WTC11 (cell line): ENCODE results near the gene ZNF213. TPM values are rescaled to one million over a fixed set of nuclear protein-coding genes. Genes with fewer than 3 reads are reported as not detected.
"Not testable (repeated sequence)": the region's sequence is repeated elsewhere in the genome, so short reads cannot be mapped to it uniquely, and the experiment has no call there.

Source experiments
- ATAC-seq: fragments of 200-7000 bp; cut with Tn5 transposase; 2 replicates; pipeline ENCODE4 v1.10.0; 2021; ENCODE audit warnings: mild to moderate bottlenecking, moderate library complexity
- CTCF ChIA-PET: fragments of 300-600 bp; sonication (Branson Sonifier 250); formaldehyde crosslinking; loops from one replicate; lab custom pipeline; 2021; ENCODE audit warnings: antibody characterized with exemption; lab: Charles Lee
- POLR2A ChIA-PET: fragments of 350-600 bp; sonication (Branson Sonifier 250); formaldehyde crosslinking; loops from one replicate; lab custom pipeline; 2021; ENCODE audit warnings: antibody characterized with exemption; lab: Charles Lee
- DNase-seq: peaks from one replicate; pipeline ENCODE4 v3.0.0; 2021; ENCODE audit warnings: low spot score
- H3K27ac Mint-ChIP-seq: 2 replicates; pipeline ENCODE4 v1.8.0; 2021; ENCODE audit warnings: mixed read lengths
- H3K27me3 Mint-ChIP-seq: 2 replicates; pipeline ENCODE4 v1.8.0; 2021; ENCODE audit warnings: low read depth, mild to moderate bottlenecking, moderate library complexity, mixed read lengths
- H3K36me3 Mint-ChIP-seq: 2 replicates; pipeline ENCODE4 v1.8.0; 2021; ENCODE audit warnings: mixed read lengths
- H3K4me1 Mint-ChIP-seq: 2 replicates; pipeline ENCODE4 v1.8.0; 2022; ENCODE audit warnings: mixed read lengths
- H3K4me3 Mint-ChIP-seq: 2 replicates; pipeline ENCODE4 v1.8.0; 2021; ENCODE audit warnings: mild to moderate bottlenecking, moderate library complexity, mixed read lengths
- H3K9me3 Mint-ChIP-seq: 2 replicates; pipeline ENCODE4 v1.8.0; 2021; ENCODE audit warnings: mixed read lengths
- CBFB ChIP-seq: sonication (generic); formaldehyde crosslinking; IDR thresholded peaks from 2 replicates; pipeline ENCODE4 v1.8.1; 2022; ENCODE audit warnings: mild to moderate bottlenecking, low read depth, missing genetic modification reagents
- CREM ChIP-seq: sonication (generic); formaldehyde crosslinking; IDR thresholded peaks from 2 replicates; pipeline ENCODE4 v1.8.1; 2022; ENCODE audit warnings: mild to moderate bottlenecking, missing genetic modification reagents, moderate library complexity
- ELF4 ChIP-seq: sonication (generic); formaldehyde crosslinking; IDR thresholded peaks from 2 replicates; pipeline ENCODE4 v1.8.1; 2022; ENCODE audit warnings: low read depth, mild to moderate bottlenecking, moderate library complexity, missing genetic modification reagents
- ESRRA ChIP-seq: sonication (generic); formaldehyde crosslinking; IDR thresholded peaks from 2 replicates; pipeline ENCODE4 v1.8.1; 2022; ENCODE audit warnings: mild to moderate bottlenecking, missing genetic modification reagents, borderline replicate concordance
- GABPB1 ChIP-seq: sonication (generic); formaldehyde crosslinking; IDR thresholded peaks from 2 replicates; pipeline ENCODE4 v1.8.1; 2023; ENCODE audit warnings: mild to moderate bottlenecking, missing genetic modification reagents
- GTF2I ChIP-seq: fragments of 250-450 bp; sonication (Bioruptor Pico); conservative IDR thresholded peaks from 2 replicates; pipeline ENCODE4 v1.4.0; 2021; ENCODE audit warnings: mild to moderate bottlenecking
- KAT7 ChIP-seq: sonication (generic); formaldehyde crosslinking; IDR thresholded peaks from 2 replicates; pipeline ENCODE4 v1.8.1; 2023; ENCODE audit warnings: missing genetic modification reagents, mild to moderate bottlenecking, borderline replicate concordance
- OVOL2 ChIP-seq: fragments of 250-450 bp; sonication (Bioruptor Pico); IDR thresholded peaks from 2 replicates; pipeline ENCODE4 v1.9.0; 2021; ENCODE audit warnings: mild to moderate bottlenecking, borderline replicate concordance
- SP1 ChIP-seq: sonication (generic); formaldehyde crosslinking; conservative IDR thresholded peaks from 2 replicates; pipeline ENCODE4 v1.8.1; 2022; ENCODE audit warnings: missing genetic modification reagents
- ZNF232 ChIP-seq: sonication (generic); formaldehyde crosslinking; IDR thresholded peaks from 2 replicates; pipeline ENCODE4 v1.8.0; 2022; ENCODE audit warnings: mild to moderate bottlenecking, missing genetic modification reagents
- ZNF423 ChIP-seq: fragments of 250-450 bp; sonication (Bioruptor Pico); IDR thresholded peaks from 2 replicates; pipeline ENCODE4 v2.1.2; 2022; ENCODE audit warnings: mild to moderate bottlenecking, moderate library complexity
- total RNA-seq: library from RNA; stranded (reverse); gene quantifications from 3 replicates; pipeline ENCODE4 v1.2.3, GENCODE V29; 2021
- TF ChIP-seq, protein P1 (sequence below): sonication (generic); formaldehyde crosslinking; IDR thresholded peaks from 2 replicates; pipeline ENCODE4 v1.8.0; 2022; ENCODE audit warnings: mild to moderate bottlenecking, missing genetic modification reagents
- TF ChIP-seq, protein P2 (sequence below): sonication (generic); formaldehyde crosslinking; IDR thresholded peaks from 2 replicates; pipeline ENCODE4 v1.8.1; 2022; ENCODE audit warnings: mild to moderate bottlenecking, missing genetic modification reagents, moderate library complexity, borderline replicate concordance
- TF ChIP-seq, protein P3 (sequence below): sonication (generic); formaldehyde crosslinking; IDR thresholded peaks from 2 replicates; pipeline ENCODE4 v1.8.0; 2022; ENCODE audit warnings: mild to moderate bottlenecking, missing genetic modification reagents
- TF ChIP-seq, protein P4 (sequence below): sonication (generic); formaldehyde crosslinking; IDR thresholded peaks from 2 replicates; pipeline ENCODE4 v1.8.1; 2023; ENCODE audit warnings: mild to moderate bottlenecking, missing genetic modification reagents, borderline replicate concordance
- TF ChIP-seq, protein P5 (sequence below): sonication (generic); formaldehyde crosslinking; IDR thresholded peaks from 2 replicates; pipeline ENCODE4 v1.8.1; 2022; ENCODE audit warnings: low read depth, missing genetic modification reagents, borderline replicate concordance
- TF ChIP-seq, protein P6 (sequence below): sonication (generic); formaldehyde crosslinking; IDR thresholded peaks from 2 replicates; pipeline ENCODE4 v1.8.0; 2022; ENCODE audit warnings: missing genetic modification reagents

ZNF213 gene
- total RNA-seq, 1 experiment from 2014 or later = 11.6 TPM

DNA sequence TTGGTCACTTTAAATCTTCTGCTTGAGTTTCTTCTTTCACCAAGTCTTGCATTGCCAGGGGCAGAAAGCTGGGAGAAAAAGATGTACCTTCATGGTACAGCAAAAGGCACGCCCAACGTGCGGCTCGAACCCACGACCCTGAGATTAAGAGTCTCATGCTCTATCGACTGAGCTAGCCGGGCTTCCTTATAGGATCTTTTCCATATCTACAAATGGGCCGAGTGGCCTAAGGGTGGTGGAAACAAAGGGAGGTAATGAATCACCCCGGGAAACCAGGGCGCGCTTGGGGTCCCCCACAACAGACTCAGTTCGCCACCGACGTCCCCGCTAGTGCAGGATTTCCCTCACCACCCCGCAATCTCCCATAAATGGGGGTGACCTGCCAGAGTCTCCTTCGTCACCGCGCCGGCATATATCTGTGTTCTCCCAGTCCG, 45.6 kb downstream of the ZNF213 start:
- no peaks in the 10 kb centered on the region for H3K9me3 Mint-ChIP-seq
- ATAC-seq = peak; percentile 29
- peaks cover 71% of the 10 kb centered on the region for H3K27me3 Mint-ChIP-seq
- ChIA-PET CTCF (interaction anchor here (0.6 to 5.3 kb wide), 7 partner anchors 9 to 149 kb away, joined by 3 to 50 read pairs (median 5); partner anchors contain the start of gene ZNF213), POLR2A (no interaction called here)
- no peak for TF ChIP-seq CBFB
- TF ChIP-seq ZNF423 = no peak
- TF ChIP-seq, protein P1, sequence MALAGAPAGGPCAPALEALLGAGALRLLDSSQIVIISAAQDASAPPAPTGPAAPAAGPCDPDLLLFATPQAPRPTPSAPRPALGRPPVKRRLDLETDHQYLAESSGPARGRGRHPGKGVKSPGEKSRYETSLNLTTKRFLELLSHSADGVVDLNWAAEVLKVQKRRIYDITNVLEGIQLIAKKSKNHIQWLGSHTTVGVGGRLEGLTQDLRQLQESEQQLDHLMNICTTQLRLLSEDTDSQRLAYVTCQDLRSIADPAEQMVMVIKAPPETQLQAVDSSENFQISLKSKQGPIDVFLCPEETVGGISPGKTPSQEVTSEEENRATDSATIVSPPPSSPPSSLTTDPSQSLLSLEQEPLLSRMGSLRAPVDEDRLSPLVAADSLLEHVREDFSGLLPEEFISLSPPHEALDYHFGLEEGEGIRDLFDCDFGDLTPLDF (CRISPR knock-in tag) = no peak
- no peak for TF ChIP-seq KAT7 (CRISPR knock-in tag)
- no peak for TF ChIP-seq ESRRA (CRISPR knock-in tag)
- TF ChIP-seq, protein P2, sequence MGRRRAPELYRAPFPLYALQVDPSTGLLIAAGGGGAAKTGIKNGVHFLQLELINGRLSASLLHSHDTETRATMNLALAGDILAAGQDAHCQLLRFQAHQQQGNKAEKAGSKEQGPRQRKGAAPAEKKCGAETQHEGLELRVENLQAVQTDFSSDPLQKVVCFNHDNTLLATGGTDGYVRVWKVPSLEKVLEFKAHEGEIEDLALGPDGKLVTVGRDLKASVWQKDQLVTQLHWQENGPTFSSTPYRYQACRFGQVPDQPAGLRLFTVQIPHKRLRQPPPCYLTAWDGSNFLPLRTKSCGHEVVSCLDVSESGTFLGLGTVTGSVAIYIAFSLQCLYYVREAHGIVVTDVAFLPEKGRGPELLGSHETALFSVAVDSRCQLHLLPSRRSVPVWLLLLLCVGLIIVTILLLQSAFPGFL (CRISPR knock-in tag) = no peak
- TF ChIP-seq, protein P3, sequence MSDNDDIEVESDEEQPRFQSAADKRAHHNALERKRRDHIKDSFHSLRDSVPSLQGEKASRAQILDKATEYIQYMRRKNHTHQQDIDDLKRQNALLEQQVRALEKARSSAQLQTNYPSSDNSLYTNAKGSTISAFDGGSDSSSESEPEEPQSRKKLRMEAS = no peak
- TF ChIP-seq, protein P4, sequence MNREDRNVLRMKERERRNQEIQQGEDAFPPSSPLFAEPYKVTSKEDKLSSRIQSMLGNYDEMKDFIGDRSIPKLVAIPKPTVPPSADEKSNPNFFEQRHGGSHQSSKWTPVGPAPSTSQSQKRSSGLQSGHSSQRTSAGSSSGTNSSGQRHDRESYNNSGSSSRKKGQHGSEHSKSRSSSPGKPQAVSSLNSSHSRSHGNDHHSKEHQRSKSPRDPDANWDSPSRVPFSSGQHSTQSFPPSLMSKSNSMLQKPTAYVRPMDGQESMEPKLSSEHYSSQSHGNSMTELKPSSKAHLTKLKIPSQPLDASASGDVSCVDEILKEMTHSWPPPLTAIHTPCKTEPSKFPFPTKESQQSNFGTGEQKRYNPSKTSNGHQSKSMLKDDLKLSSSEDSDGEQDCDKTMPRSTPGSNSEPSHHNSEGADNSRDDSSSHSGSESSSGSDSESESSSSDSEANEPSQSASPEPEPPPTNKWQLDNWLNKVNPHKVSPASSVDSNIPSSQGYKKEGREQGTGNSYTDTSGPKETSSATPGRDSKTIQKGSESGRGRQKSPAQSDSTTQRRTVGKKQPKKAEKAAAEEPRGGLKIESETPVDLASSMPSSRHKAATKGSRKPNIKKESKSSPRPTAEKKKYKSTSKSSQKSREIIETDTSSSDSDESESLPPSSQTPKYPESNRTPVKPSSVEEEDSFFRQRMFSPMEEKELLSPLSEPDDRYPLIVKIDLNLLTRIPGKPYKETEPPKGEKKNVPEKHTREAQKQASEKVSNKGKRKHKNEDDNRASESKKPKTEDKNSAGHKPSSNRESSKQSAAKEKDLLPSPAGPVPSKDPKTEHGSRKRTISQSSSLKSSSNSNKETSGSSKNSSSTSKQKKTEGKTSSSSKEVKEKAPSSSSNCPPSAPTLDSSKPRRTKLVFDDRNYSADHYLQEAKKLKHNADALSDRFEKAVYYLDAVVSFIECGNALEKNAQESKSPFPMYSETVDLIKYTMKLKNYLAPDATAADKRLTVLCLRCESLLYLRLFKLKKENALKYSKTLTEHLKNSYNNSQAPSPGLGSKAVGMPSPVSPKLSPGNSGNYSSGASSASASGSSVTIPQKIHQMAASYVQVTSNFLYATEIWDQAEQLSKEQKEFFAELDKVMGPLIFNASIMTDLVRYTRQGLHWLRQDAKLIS = no peak
- TF ChIP-seq, protein P5, sequence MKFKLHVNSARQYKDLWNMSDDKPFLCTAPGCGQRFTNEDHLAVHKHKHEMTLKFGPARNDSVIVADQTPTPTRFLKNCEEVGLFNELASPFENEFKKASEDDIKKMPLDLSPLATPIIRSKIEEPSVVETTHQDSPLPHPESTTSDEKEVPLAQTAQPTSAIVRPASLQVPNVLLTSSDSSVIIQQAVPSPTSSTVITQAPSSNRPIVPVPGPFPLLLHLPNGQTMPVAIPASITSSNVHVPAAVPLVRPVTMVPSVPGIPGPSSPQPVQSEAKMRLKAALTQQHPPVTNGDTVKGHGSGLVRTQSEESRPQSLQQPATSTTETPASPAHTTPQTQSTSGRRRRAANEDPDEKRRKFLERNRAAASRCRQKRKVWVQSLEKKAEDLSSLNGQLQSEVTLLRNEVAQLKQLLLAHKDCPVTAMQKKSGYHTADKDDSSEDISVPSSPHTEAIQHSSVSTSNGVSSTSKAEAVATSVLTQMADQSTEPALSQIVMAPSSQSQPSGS = no peak
- H3K4me3 Mint-ChIP-seq = peak overlapping the region; percentile 98
- no peaks in the 10 kb centered on the region for H3K36me3 Mint-ChIP-seq
- H3K4me1 Mint-ChIP-seq = peaks cover 12% of the 10 kb centered on the region
- DNase-seq = peak; percentile 72
- H3K27ac Mint-ChIP-seq = no peak overlapping the region

DNA sequence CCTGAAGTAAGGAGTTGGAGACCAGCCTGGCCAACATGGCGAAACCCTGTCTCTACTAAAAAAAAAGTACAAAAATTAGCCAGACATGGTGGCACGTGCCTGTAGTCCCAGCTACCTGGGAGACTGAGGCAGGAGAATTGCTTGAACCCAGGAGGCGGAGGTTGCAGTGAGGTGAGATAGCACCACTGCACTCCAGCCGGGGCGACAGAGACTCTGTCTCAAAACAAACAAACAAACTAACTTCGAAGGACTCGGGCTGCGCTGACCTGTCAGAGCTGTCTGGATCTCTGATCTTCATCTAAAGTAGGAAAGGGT, 47.4 kb downstream of the ZNF213 start:
- not testable (repeated sequence) for H3K36me3 Mint-ChIP-seq, H3K9me3 Mint-ChIP-seq, ATAC-seq, DNase-seq, H3K27ac Mint-ChIP-seq
- CTCF ChIA-PET = interaction anchor here (1.0 to 5.3 kb wide), 10 partner anchors 8 to 309 kb away, joined by 3 to 50 read pairs (median 12); partner anchors contain the start of genes ZNF174 and ZSCAN32
- POLR2A ChIA-PET = interaction anchor here (1.0 to 2.3 kb wide), 4 partner anchors 11 to 85 kb away, joined by 3 to 14 read pairs (median 4); no protein-coding TSS in a partner anchor
- H3K4me1 Mint-ChIP-seq = peaks cover 14% of the 10 kb centered on the region
- H3K27me3 Mint-ChIP-seq = peaks cover 64% of the 10 kb centered on the region
- peak overlapping the region; percentile 98 for H3K4me3 Mint-ChIP-seq

DNA sequence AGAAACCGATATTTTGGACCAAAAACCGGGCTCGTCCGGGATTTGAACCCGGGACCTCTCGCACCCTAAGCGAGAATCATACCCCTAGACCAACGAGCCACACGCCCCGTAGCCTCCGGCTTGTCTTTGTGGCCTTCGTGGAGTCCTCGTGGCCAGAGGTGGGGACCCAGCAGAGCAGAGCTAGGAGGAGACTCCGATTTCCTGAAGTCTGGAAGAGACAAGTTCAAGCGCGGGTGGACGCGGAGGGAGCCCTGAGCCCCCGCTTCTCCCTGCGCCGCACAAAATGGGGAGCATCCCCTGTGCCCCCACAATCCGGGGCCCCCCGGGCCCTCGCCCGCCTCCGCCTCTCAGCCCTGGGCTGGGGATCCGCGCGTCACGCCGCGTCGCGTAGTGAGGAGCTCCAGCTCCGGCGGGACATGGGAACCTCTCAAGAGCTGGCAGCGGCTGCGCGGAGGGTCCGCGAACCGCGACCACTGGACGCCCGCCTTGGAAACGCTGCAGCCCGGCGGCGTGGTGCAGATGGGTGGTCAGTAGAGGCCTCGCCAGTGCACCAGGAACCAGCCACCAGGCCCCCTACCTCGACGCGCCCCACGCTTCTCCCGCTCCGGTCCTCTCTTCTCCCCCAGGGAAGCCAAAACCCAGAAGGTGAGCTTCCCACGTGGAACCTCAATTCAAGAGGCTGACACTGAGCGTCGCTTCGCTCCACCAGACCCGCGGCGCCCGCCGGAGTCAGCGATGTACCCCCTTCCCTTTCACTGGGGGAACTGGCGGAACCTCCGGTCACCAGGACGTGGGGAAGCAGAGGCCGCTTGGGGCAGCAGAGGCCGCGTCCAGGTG, 48.0 kb downstream of the ZNF213 start:
- CTCF ChIA-PET = interaction anchor here (0.8 to 5.3 kb wide), 12 partner anchors 9 to 318 kb away, joined by 3 to 50 read pairs (median 8); partner anchors contain the start of genes ZNF174 and ZSCAN32
- DNase-seq (peak; percentile 85), ATAC-seq (peak; percentile 23)
- no peaks in the 10 kb centered on the region for H3K36me3 Mint-ChIP-seq
- POLR2A ChIA-PET = interaction anchor here (1.0 to 2.3 kb wide), 4 partner anchors 12 to 86 kb away, joined by 3 to 14 read pairs (median 4); no protein-coding TSS in a partner anchor
- 0 out of 2 replicates have a peak overlapping the region, but pooled peaks have one; percentile 65 for H3K27ac Mint-ChIP-seq
- peaks cover 59% of the 10 kb centered on the region for H3K27me3 Mint-ChIP-seq
- H3K9me3 Mint-ChIP-seq = no peaks in the 10 kb centered on the region
- peaks cover 19% of the 10 kb centered on the region for H3K4me1 Mint-ChIP-seq
- peak overlapping the region; percentile 98 for H3K4me3 Mint-ChIP-seq
- TF ChIP-seq OVOL2 (CRISPR knock-in tag) (no peak), ZNF232 (CRISPR knock-in tag) (no peak), CREM (0 out of 2 replicates have a peak, but pooled peaks have one; percentile 11), GABPB1 (CRISPR knock-in tag) (peak; percentile 66; the same call in 1 of the 2 replicates), ELF4 (CRISPR knock-in tag) (no peak), SP1 (peak; percentile 52; the same call in 1 of the 2 replicates), GTF2I (0 out of 2 replicates have a peak, but pooled peaks have one; percentile 38)
- TF ChIP-seq, protein P6, sequence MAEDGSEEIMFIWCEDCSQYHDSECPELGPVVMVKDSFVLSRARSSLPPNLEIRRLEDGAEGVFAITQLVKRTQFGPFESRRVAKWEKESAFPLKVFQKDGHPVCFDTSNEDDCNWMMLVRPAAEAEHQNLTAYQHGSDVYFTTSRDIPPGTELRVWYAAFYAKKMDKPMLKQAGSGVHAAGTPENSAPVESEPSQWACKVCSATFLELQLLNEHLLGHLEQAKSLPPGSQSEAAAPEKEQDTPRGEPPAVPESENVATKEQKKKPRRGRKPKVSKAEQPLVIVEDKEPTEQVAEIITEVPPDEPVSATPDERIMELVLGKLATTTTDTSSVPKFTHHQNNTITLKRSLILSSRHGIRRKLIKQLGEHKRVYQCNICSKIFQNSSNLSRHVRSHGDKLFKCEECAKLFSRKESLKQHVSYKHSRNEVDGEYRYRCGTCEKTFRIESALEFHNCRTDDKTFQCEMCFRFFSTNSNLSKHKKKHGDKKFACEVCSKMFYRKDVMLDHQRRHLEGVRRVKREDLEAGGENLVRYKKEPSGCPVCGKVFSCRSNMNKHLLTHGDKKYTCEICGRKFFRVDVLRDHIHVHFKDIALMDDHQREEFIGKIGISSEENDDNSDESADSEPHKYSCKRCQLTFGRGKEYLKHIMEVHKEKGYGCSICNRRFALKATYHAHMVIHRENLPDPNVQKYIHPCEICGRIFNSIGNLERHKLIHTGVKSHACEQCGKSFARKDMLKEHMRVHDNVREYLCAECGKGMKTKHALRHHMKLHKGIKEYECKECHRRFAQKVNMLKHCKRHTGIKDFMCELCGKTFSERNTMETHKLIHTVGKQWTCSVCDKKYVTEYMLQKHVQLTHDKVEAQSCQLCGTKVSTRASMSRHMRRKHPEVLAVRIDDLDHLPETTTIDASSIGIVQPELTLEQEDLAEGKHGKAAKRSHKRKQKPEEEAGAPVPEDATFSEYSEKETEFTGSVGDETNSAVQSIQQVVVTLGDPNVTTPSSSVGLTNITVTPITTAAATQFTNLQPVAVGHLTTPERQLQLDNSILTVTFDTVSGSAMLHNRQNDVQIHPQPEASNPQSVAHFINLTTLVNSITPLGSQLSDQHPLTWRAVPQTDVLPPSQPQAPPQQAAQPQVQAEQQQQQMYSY = no peak
- TF ChIP-seq, protein P3 = 0 out of 2 replicates have a peak, but pooled peaks have one; percentile 7
